HG03442 (cell line): ENCODE measurements around the gene ZWILCH.
"Not testable (repeated sequence)": the region's sequence is repeated elsewhere in the genome, so short reads cannot be mapped to it uniquely, and the experiment has no call there.

Experiments
- ATAC-seq: cut with Tn5 transposase; IDR thresholded peaks from one replicate; pipeline ENCODE4 v1.9.1; 2021; ENCODE audit warnings: mild to moderate bottlenecking, moderate library complexity; ENCODE audit not compliant: unreplicated experiment

Gene ZWILCH

GRCh38 chr15:66574596-66574950 lies 69.4 kb downstream of the ZWILCH start:
- ATAC-seq = no peak

DNA sequence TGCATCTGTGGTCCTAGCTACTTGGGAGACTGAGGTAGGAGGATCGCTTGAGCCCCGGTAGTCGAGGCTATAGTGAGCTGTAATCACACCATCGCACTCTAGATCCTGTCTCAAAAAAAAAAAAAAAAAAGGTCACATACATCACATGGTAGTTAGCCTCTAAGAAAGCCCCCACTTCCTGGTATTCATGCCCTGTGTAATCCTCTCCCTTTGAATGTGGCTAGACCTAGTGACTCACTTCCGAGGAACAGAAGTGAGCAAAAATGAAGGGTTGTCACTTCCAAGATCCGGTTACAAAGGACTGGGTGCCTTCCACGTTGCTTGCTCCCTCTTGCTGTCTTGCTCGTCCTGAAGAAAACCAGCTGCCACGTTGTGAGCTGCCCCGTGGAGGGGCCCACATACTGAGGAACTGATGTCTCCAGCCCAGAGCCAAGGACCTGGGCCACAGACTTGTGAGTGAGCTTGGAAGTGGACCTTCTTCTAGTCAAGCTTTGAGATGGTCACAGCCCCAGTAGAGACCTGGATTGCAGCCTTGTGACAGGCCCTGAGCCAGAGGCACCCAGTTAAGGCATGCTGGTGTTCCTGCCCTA lies 73.3 kb downstream of the ZWILCH start:
- no peak for ATAC-seq

- no peak for ATAC-seq
Observed at GRCh38 chr15:66580643-66581042, 75.5 kb downstream of the ZWILCH start.

GRCh38 chr15:66581972-66582537 lies 76.9 kb downstream of the ZWILCH start:
- ATAC-seq = no peak

GRCh38 chr15:66586155-66586976 lies 81.2 kb downstream of the ZWILCH start:
- ATAC-seq = no peak

- no peak for ATAC-seq
Observed at GRCh38 chr15:66587020-66587419, 81.9 kb downstream of the ZWILCH start.

- ATAC-seq = no peak
Observed at GRCh38 chr15:66587749-66588148, 82.6 kb downstream of the ZWILCH start.

DNA sequence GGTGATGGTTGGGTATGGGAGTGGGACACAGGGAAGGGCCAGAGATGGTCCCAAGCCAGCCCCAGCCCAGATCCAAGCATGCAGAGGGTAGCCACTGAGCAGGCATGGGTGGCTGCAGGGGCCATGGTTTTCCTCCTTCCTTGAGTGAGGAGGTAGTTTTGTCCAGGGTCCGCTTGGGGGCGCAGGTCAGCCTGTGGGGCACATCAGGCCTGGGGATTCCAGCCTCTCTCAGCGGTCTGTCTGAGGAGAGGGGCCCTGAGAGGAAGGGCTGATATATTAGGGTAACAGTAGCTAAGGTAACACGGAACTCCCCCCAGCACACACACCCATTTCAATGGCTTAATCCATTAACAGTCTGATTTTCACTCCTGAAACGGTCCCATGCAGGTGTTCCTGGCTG lies 83.4 kb downstream of the ZWILCH start:
- ATAC-seq = no peak

GRCh38 chr15:66588971-66589370 lies 83.8 kb downstream of the ZWILCH start:
- no peak for ATAC-seq

DNA sequence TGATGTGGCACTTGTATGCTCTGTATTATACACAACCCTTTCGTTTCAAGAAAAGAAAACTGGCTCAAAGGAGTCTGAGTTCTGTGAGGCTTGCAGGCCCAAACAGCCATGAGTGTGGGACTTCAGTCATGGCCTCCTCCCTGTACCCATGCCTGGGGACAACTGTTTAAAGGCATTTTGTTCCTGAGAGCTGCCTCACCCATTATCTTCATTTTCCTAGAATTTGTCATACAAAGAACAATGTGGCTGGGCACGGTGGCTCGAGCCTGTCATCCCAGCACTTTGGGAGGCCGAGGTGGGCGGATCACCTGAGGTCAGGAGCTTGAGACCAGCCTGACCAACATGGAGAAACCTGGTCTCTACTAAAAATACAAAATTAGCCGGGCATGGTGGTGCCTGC lies 84.3 kb downstream of the ZWILCH start:
- not testable (repeated sequence) for ATAC-seq

GRCh38 chr15:66590435-66590834 lies 85.3 kb downstream of the ZWILCH start:
- ATAC-seq = no peak

- ATAC-seq = no peak
Observed at GRCh38 chr15:66591322-66591862, 86.3 kb downstream of the ZWILCH start.

- ATAC-seq = no peak
Observed at GRCh38 chr15:66592505-66593218, 87.5 kb downstream of the ZWILCH start.

GRCh38 chr15:66593219-66593780 lies 88.2 kb downstream of the ZWILCH start:
- no peak for ATAC-seq

DNA sequence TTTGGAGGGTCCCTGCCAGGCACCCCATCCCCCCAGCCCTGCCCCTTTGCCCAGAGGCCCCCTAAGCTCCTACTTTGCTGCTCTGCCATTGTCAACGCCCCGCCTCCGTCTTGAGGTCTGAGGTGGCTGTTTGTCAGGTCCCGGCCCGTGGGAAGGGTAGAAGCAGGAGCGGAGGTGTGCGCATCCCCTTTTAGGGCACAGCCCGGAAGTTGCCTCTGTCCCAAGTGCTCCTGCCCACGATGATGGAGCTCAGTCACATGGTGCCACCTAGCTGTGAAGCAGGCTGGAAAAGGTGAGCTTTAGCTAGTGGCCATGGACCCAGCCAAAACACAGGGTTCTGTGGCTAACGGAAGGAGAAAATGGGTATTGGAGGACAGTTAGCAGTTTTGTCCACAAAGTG lies 89.2 kb downstream of the ZWILCH start:
- ATAC-seq = no peak

DNA sequence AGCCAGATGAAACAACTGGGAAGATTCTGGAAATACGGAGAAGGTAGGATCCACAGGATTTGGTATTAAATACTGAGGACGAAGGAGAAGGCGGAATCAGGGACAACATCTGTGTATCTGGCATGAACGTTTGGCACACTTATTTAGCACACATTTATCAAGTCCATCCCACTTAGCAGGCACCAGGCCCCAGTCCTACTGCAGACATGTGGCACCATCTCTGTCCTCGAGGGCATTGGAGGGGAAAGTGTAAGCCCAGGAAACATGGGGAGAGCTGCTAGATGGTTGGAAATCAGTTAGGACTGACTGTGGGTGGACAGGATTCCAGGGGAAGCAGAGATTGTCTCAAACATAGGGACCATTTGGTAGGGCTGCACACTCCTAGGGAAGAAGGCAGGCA lies 89.7 kb downstream of the ZWILCH start:
- no peak for ATAC-seq

GRCh38 chr15:66595332-66595731 lies 90.2 kb downstream of the ZWILCH start:
- ATAC-seq = no peak

- no peak for ATAC-seq
Observed at GRCh38 chr15:66595931-66596545, 90.9 kb downstream of the ZWILCH start.

DNA sequence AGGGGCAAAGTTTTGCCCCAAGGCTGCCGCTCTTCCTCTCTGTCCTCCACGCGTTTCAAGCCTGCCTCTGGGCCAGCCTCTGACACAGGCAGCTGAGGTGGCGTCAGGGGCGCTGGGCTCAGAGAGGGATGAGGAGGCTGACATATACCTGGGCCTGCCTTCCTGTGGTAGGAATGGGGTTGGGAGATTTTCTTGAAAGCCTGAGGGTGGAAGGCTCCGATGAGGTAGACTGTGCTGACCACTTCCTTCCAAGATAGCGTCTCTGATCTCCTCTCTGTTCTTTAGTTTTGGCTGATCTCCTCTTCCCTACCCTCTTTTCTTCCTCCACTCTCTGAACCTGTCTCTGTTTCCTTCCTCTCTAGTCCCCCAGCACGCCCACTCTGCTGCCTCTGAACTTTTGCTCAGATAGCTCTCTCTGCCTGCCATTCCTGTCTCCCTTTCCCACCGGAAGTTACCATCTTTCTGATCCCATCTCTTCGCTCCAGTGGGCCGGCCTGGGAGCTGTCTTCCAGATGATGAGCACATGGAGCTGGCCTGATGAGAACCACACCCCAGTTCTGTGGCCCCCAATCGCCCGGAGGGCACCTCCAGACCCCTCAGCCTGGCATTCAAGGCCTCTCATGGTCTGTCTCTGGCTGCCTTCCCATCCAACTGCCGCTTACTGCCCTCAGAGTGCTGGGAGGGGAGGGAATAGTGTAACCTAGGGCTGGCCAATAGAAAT lies 93.1 kb downstream of the ZWILCH start:
- no peak for ATAC-seq
